Measurements from ENCODE around the gene TNFRSF17. TPM values are rescaled to one million over a fixed set of nuclear protein-coding genes. Genes with fewer than 3 reads are reported as not detected.

Gene TNFRSF17
- total and polyA plus RNA-seq, 2 donors (not counting 1 experiment from before 2014, with no cell fraction given) = not detected

- no peaks in the 10 kb centered on the region for H3K9me3 ChIP-seq (ENCODE audit: control insufficient read depth, insufficient read depth, low read depth, low read length)
- TF ChIP-seq EZH2 (IDR thresholded peaks at IDR 0.05; ENCODE audit: low read length, missing control alignments) (no peak), CTCF (conservative IDR thresholded peaks at IDR 0.05 in 1 of 2, IDR thresholded peaks at IDR 0.05 in 1 of 2; ENCODE audit: low read depth in 1 of 2, low read length in 2 of 2) (no peak)
- no peak overlapping the region for H3K27ac ChIP-seq (ENCODE audit: insufficient read depth, low read length)
- no peaks in the 10 kb centered on the region for H4K20me1 ChIP-seq (ENCODE audit: control insufficient read depth, extremely low read depth, insufficient read depth, low read length)
- no peaks in the 10 kb centered on the region for H3K36me3 ChIP-seq (ENCODE audit: control insufficient read depth, insufficient read depth, low read length)
- no peak overlapping the region for H3K4me3 ChIP-seq (replicated peaks in 1 of 4; ENCODE audit: control extremely low read depth in 1 of 4, insufficient read depth in 1 of 4, low read depth in 3 of 4, low read length in 4 of 4)
- H3K27me3 ChIP-seq (ENCODE audit: control insufficient read depth, insufficient read depth, low read length) = no peaks in the 10 kb centered on the region
- H3K4me2 ChIP-seq (ENCODE audit: extremely low read depth, insufficient read depth, low read length) = no peak overlapping the region
- no peaks in the 10 kb centered on the region for H3K4me1 ChIP-seq (ENCODE audit: control insufficient read depth, extremely low read depth, insufficient read depth, low read length)
- H3K9ac ChIP-seq (ENCODE audit: insufficient read depth, low read length) = no peak overlapping the region
- no peak overlapping the region for H2AFZ ChIP-seq (ENCODE audit: low read length)
- no peak for DNase-seq (ENCODE audit: low read depth in 2 of 2)
- peaks cover 1% of the 10 kb centered on the region for H3K79me2 ChIP-seq (ENCODE audit: control insufficient read depth, insufficient read depth, low read length)
Observed at GRCh38 chr16:11988258-11988978, 23.4 kb downstream of the TNFRSF17 start.

DNA sequence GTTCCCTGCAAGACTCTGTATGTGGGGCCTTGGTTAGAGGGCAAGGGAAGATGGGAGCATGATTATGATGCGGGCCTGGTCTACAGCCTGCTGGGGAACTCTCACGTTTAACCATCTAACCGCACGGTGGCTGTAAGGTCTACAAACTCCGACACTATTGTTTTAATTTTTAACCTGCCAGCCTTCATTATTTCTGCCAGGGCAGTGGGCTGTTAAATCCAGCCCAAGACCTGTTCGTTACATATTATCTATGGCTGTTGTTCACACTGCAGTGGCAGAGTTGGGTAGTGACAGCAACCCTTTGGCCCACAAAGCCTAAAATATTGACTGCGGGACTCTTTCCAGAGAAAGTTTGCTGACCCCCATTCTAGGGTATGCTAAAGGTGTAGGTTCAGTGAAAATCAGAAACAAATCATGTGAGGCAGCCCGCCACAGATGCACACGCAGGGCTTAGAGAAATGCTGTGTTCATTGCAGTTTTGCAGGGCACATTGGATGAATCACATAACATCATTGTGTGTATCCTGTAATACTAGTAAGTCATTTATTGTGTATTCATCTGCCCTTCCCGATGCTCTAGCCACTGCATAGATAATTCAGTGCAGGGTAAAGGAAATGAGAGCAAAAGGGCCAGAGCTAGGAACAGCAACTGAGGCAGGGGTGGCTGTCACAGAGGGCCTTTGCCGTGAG lies 25.8 kb downstream of the TNFRSF17 start:
- H3K9me3 ChIP-seq (ENCODE audit: control insufficient read depth, insufficient read depth, low read depth, low read length) = no peaks in the 10 kb centered on the region
- TF ChIP-seq CTCF (conservative IDR thresholded peaks at IDR 0.05 in 1 of 2, IDR thresholded peaks at IDR 0.05 in 1 of 2; ENCODE audit: low read depth in 1 of 2, low read length in 2 of 2) = no peak
- no peak for TF ChIP-seq EZH2 (IDR thresholded peaks at IDR 0.05; ENCODE audit: low read length, missing control alignments)
- no peak overlapping the region for H3K4me2 ChIP-seq (ENCODE audit: extremely low read depth, insufficient read depth, low read length)
- no peak overlapping the region for H3K9ac ChIP-seq (ENCODE audit: insufficient read depth, low read length)
- H3K27ac ChIP-seq (ENCODE audit: insufficient read depth, low read length) = no peak overlapping the region
- H3K27me3 ChIP-seq (ENCODE audit: control insufficient read depth, insufficient read depth, low read length) = no peaks in the 10 kb centered on the region
- H2AFZ ChIP-seq (ENCODE audit: low read length) = no peak overlapping the region
- H3K36me3 ChIP-seq (ENCODE audit: control insufficient read depth, insufficient read depth, low read length) = no peaks in the 10 kb centered on the region
- no peaks in the 10 kb centered on the region for H3K4me1 ChIP-seq (ENCODE audit: control insufficient read depth, extremely low read depth, insufficient read depth, low read length)
- peaks cover 1% of the 10 kb centered on the region for H3K79me2 ChIP-seq (ENCODE audit: control insufficient read depth, insufficient read depth, low read length)
- no peak for DNase-seq (ENCODE audit: low read depth in 2 of 2)
- no peak overlapping the region for H3K4me3 ChIP-seq (replicated peaks in 1 of 4; ENCODE audit: control extremely low read depth in 1 of 4, insufficient read depth in 1 of 4, low read depth in 3 of 4, low read length in 4 of 4)
- H4K20me1 ChIP-seq (ENCODE audit: control insufficient read depth, extremely low read depth, insufficient read depth, low read length) = no peaks in the 10 kb centered on the region

DNA sequence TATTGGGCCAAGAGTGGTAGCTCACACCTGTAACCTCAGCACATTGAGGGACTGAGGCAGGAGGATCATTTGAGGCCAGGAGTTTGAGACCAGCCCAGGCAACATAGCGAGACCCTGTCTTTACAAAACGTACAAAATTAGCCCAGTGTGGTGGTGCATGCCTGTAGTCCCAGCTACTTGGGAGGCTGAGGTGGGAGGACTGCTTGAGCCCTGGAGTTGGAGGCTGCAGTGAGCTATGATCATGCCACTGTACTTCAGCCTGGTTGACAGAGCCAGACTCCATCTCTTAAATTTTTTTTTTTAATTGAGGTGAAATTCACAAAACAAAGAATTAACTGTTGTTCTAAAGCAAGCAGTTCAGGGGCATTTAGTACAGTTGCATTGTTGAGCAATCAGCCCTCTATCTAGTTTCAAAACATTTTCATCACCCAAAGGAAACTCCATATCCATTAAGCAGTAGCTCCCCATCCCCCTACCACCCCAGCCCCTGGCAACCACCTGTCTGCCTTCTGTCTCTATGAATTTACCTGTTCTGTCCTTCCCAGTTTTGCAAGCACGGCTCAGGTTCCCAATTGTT lies 27.1 kb downstream of the TNFRSF17 start:
- Histone ChIP-seq H4K20me1 (ENCODE audit: control insufficient read depth, extremely low read depth, insufficient read depth, low read length) (no peaks in the 10 kb centered on the region), H2AFZ (ENCODE audit: low read length) (no peak overlapping the region), H3K79me2 (ENCODE audit: control insufficient read depth, insufficient read depth, low read length) (peaks cover 1% of the 10 kb centered on the region), H3K27ac (ENCODE audit: insufficient read depth, low read length) (no peak overlapping the region), H3K9ac (ENCODE audit: insufficient read depth, low read length) (no peak overlapping the region), H3K36me3 (ENCODE audit: control insufficient read depth, insufficient read depth, low read length) (no peaks in the 10 kb centered on the region), H3K4me3 (replicated peaks in 1 of 4; ENCODE audit: control extremely low read depth in 1 of 4, insufficient read depth in 1 of 4, low read depth in 3 of 4, low read length in 4 of 4) (no peak overlapping the region), H3K27me3 (ENCODE audit: control insufficient read depth, insufficient read depth, low read length) (no peaks in the 10 kb centered on the region), H3K4me1 (ENCODE audit: control insufficient read depth, extremely low read depth, insufficient read depth, low read length) (no peaks in the 10 kb centered on the region), H3K4me2 (ENCODE audit: extremely low read depth, insufficient read depth, low read length) (no peak overlapping the region), H3K9me3 (ENCODE audit: control insufficient read depth, insufficient read depth, low read depth, low read length) (no peaks in the 10 kb centered on the region)
- no peak for TF ChIP-seq EZH2 (IDR thresholded peaks at IDR 0.05; ENCODE audit: low read length, missing control alignments)
- TF ChIP-seq CTCF (conservative IDR thresholded peaks at IDR 0.05 in 1 of 2, IDR thresholded peaks at IDR 0.05 in 1 of 2; ENCODE audit: low read depth in 1 of 2, low read length in 2 of 2) = no peak
- DNase-seq (ENCODE audit: low read depth in 2 of 2) = no peak

Data from fibroblast of lung (primary cell).